Measurements from ENCODE around the gene AKR1C1.

GRCh38 chr10:4981722-4982471, 18.7 kb downstream of the AKR1C1 start:
- TF ChIP-seq POLR2AphosphoS5 (IDR thresholded peaks at IDR 0.05; ENCODE audit: low read depth, low read length) (no peak), TAF1 (IDR thresholded peaks at IDR 0.05; ENCODE audit: low read depth, low read length) (no peak), POLR2A (IDR thresholded peaks at IDR 0.05; ENCODE audit: low read depth, low read length) (no peak), SPI1 (IDR thresholded peaks at IDR 0.05; ENCODE audit: low read depth, low read length) (no peak), PAX5 (IDR thresholded peaks at IDR 0.05; ENCODE audit: insufficient read depth, low read length, severe bottlenecking) (no peak)

Data from GM12891 (cell line).